Adipocyte (in vitro differentiated cells): ENCODE measurements around the gene DSCAM.
A peak's percentile ranks its signal among the peaks of the same experiment; 100 is the strongest.

Experiments
- DNase-seq: peaks from one replicate; pipeline ENCODE4 v3.0.0-alpha.2; 2015; ENCODE audit warnings: low read depth
- H3K27me3 ChIP-seq: replicated peaks from 2 replicates; pipeline ENCODE4 v1.7.0; 2013; ENCODE audit warnings: mild to moderate bottlenecking, low read length, moderate library complexity; ENCODE audit not compliant: control insufficient read depth, insufficient read depth
- H3K36me3 ChIP-seq: 2 replicates; pipeline ENCODE4 v1.7.0; 2013; ENCODE audit warnings: low read length, mild to moderate bottlenecking, moderate library complexity; ENCODE audit not compliant: control insufficient read depth, insufficient read depth, severe bottlenecking
- H3K4me1 ChIP-seq: 2 replicates; pipeline ENCODE4 v1.7.0; 2013; ENCODE audit warnings: mild to moderate bottlenecking, low read length, moderate library complexity; ENCODE audit not compliant: control insufficient read depth, insufficient read depth
- H3K4me3 ChIP-seq: 2 replicates; pipeline ENCODE4 v1.7.0; 2013; ENCODE audit warnings: mild to moderate bottlenecking, low read length, moderate library complexity
- H3K9ac ChIP-seq: 2 replicates; pipeline ENCODE4 v1.7.0; 2013; ENCODE audit warnings: mild to moderate bottlenecking, low read length, moderate library complexity
- H3K9me3 ChIP-seq: 2 replicates; pipeline ENCODE4 v1.7.0; 2013; ENCODE audit warnings: mild to moderate bottlenecking, low read length, moderate library complexity; ENCODE audit not compliant: control insufficient read depth

DSCAM gene

GRCh38 chr21:40136571-40136970 lies 710.4 kb downstream of the DSCAM start:
- H3K4me1 ChIP-seq = no peaks in the 10 kb centered on the region
- DNase-seq = no peak
- H3K4me3 ChIP-seq = no peak overlapping the region
- peaks cover 9% of the 10 kb centered on the region for H3K9me3 ChIP-seq
- no peaks in the 10 kb centered on the region for H3K27me3 ChIP-seq
- H3K9ac ChIP-seq = no peak overlapping the region
- H3K36me3 ChIP-seq = no peaks in the 10 kb centered on the region

- Histone ChIP-seq H3K9me3 (peaks cover 9% of the 10 kb centered on the region), H3K27me3 (no peaks in the 10 kb centered on the region), H3K36me3 (no peaks in the 10 kb centered on the region), H3K4me3 (no peak overlapping the region), H3K9ac (no peak overlapping the region), H3K4me1 (no peaks in the 10 kb centered on the region)
- DNase-seq = no peak
Measured at GRCh38 chr21:40134731-40135492, 712.0 kb downstream of the DSCAM start.

GRCh38 chr21:40130476-40130875 lies 716.5 kb downstream of the DSCAM start:
- no peak for DNase-seq
- Histone ChIP-seq H3K9me3 (peaks cover 9% of the 10 kb centered on the region), H3K36me3 (no peaks in the 10 kb centered on the region), H3K27me3 (no peaks in the 10 kb centered on the region), H3K4me1 (no peaks in the 10 kb centered on the region), H3K9ac (no peak overlapping the region), H3K4me3 (no peak overlapping the region)

GRCh38 chr21:40129809-40130208 lies 717.1 kb downstream of the DSCAM start:
- Histone ChIP-seq H3K4me1 (no peaks in the 10 kb centered on the region), H3K9me3 (peaks cover 9% of the 10 kb centered on the region), H3K27me3 (no peaks in the 10 kb centered on the region), H3K36me3 (no peaks in the 10 kb centered on the region), H3K4me3 (no peak overlapping the region), H3K9ac (no peak overlapping the region)
- DNase-seq = no peak

GRCh38 chr21:40128891-40129290 lies 718.1 kb downstream of the DSCAM start:
- H3K9me3 ChIP-seq = peaks cover 9% of the 10 kb centered on the region
- H3K36me3 ChIP-seq = no peaks in the 10 kb centered on the region
- no peaks in the 10 kb centered on the region for H3K27me3 ChIP-seq
- no peak overlapping the region for H3K9ac ChIP-seq
- no peaks in the 10 kb centered on the region for H3K4me1 ChIP-seq
- no peak for DNase-seq
- no peak overlapping the region for H3K4me3 ChIP-seq

GRCh38 chr21:40120940-40121575 lies 725.9 kb downstream of the DSCAM start:
- no peaks in the 10 kb centered on the region for H3K4me1 ChIP-seq
- DNase-seq = peak; percentile 74
- no peaks in the 10 kb centered on the region for H3K9me3 ChIP-seq
- H3K4me3 ChIP-seq = no peak overlapping the region
- peaks cover 7% of the 10 kb centered on the region for H3K27me3 ChIP-seq
- H3K9ac ChIP-seq = no peak overlapping the region
- H3K36me3 ChIP-seq = no peaks in the 10 kb centered on the region

- H3K36me3 ChIP-seq = no peaks in the 10 kb centered on the region
- no peak for DNase-seq
- no peaks in the 10 kb centered on the region for H3K4me1 ChIP-seq
- no peaks in the 10 kb centered on the region for H3K9me3 ChIP-seq
- no peak overlapping the region for H3K9ac ChIP-seq
- H3K27me3 ChIP-seq = peaks cover 7% of the 10 kb centered on the region
- H3K4me3 ChIP-seq = no peak overlapping the region
Measured at GRCh38 chr21:40118527-40118926, 728.4 kb downstream of the DSCAM start.

GRCh38 chr21:40117236-40117635 lies 729.7 kb downstream of the DSCAM start:
- no peaks in the 10 kb centered on the region for H3K9me3 ChIP-seq
- no peak for DNase-seq
- peaks cover 5% of the 10 kb centered on the region for H3K27me3 ChIP-seq
- no peak overlapping the region for H3K9ac ChIP-seq
- H3K36me3 ChIP-seq = no peaks in the 10 kb centered on the region
- H3K4me3 ChIP-seq = no peak overlapping the region
- no peaks in the 10 kb centered on the region for H3K4me1 ChIP-seq

- Histone ChIP-seq H3K36me3 (no peaks in the 10 kb centered on the region), H3K9ac (no peak overlapping the region), H3K4me3 (no peak overlapping the region), H3K4me1 (no peaks in the 10 kb centered on the region), H3K27me3 (peaks cover 5% of the 10 kb centered on the region), H3K9me3 (no peaks in the 10 kb centered on the region)
- DNase-seq = no peak
Measured at GRCh38 chr21:40115775-40116174, 731.2 kb downstream of the DSCAM start.

- H3K36me3 ChIP-seq = no peaks in the 10 kb centered on the region
- no peak overlapping the region for H3K4me3 ChIP-seq
- DNase-seq = no peak
- H3K27me3 ChIP-seq = no peaks in the 10 kb centered on the region
- H3K9ac ChIP-seq = no peak overlapping the region
- no peaks in the 10 kb centered on the region for H3K4me1 ChIP-seq
- peaks cover 7% of the 10 kb centered on the region for H3K9me3 ChIP-seq
Measured at GRCh38 chr21:40102682-40103081, 744.3 kb downstream of the DSCAM start.

- Histone ChIP-seq H3K4me1 (no peaks in the 10 kb centered on the region), H3K36me3 (no peaks in the 10 kb centered on the region), H3K9me3 (no peaks in the 10 kb centered on the region), H3K27me3 (no peaks in the 10 kb centered on the region), H3K4me3 (no peak overlapping the region), H3K9ac (no peak overlapping the region)
- DNase-seq = no peak
Measured at GRCh38 chr21:40099809-40100208, 747.1 kb downstream of the DSCAM start.
